CD4-positive, alpha-beta T cell (primary cell): ENCODE data around the gene ZNF592. TPM values are rescaled to one million over a fixed set of nuclear protein-coding genes. Genes with fewer than 3 reads are reported as not detected.

Experiments used
- ATAC-seq: fragments of 200-7000 bp; cut with Tn5 transposase; one replicate; pipeline ENCODE4 v1.10.0; 2022; ENCODE audit warnings: mild to moderate bottlenecking; ENCODE audit not compliant: poor library complexity
- CTCF ChIA-PET: fragments of 350-600 bp; sonication (Branson Sonifier 250); formaldehyde crosslinking; loops from one replicate; lab custom pipeline; 2021; ENCODE audit warnings: antibody characterized with exemption, inconsistent platforms; lab: Charles Lee
- POLR2A ChIA-PET: fragments of 350-600 bp; sonication (Branson Sonifier 250); formaldehyde crosslinking; loops from one replicate; lab custom pipeline; 2021; ENCODE audit warnings: antibody characterized with exemption, inconsistent platforms; lab: Charles Lee
- DNase-seq, 14 experiments: peaks; one replicate each; pipeline ENCODE4 v3.0.0-alpha.2; 2013 to 2020; ENCODE audit warnings: mixed read lengths in 2 of 14
- H3K27ac ChIP-seq, 2 donors: one replicate each; pipeline versions ENCODE4 v1.5.1 to v1.7.0; 2013; ENCODE audit warnings: low read length in 2 of 2, low read depth in 1 of 2, mild to moderate bottlenecking in 1 of 2
- H3K27me3 ChIP-seq, 2 experiments: 1 replicate in 1 of 2; 2 replicates in 1 of 2; pipeline versions ENCODE4 v1.6.1 to v1.7.0; 2013; ENCODE audit warnings: low read length in 2 of 2, control low read depth in 1 of 2, mild to moderate bottlenecking in 1 of 2, moderate library complexity in 1 of 2; ENCODE audit not compliant: insufficient read depth in 2 of 2, control insufficient read depth in 1 of 2
- H3K36me3 ChIP-seq: one replicate; pipeline ENCODE4 v1.6.1; 2013; ENCODE audit warnings: low read length, control low read depth; ENCODE audit not compliant: insufficient read depth
- H3K4me1 ChIP-seq: one replicate; pipeline ENCODE4 v1.6.1; 2013; ENCODE audit warnings: low read length, control low read depth; ENCODE audit not compliant: insufficient read depth
- H3K4me3 ChIP-seq: one replicate; pipeline ENCODE4 v1.5.1; 2013; ENCODE audit warnings: mild to moderate bottlenecking, low read length, moderate library complexity
- H3K9me3 ChIP-seq, 2 experiments: 1 replicate in 1 of 2; 2 replicates in 1 of 2; pipeline versions ENCODE4 v1.6.1 to v1.7.0; 2013; ENCODE audit warnings: low read length in 2 of 2, mild to moderate bottlenecking in 2 of 2, control low read depth in 1 of 2, moderate library complexity in 1 of 2; ENCODE audit not compliant: control insufficient read depth in 1 of 2, insufficient read depth in 1 of 2
- H3K27ac Mint-ChIP-seq: one replicate; pipeline ENCODE4 v1.8.0; 2020; ENCODE audit warnings: mixed read lengths
- H3K27me3 Mint-ChIP-seq: one replicate; pipeline ENCODE4 v1.8.0; 2021; ENCODE audit warnings: mixed read lengths
- H3K36me3 Mint-ChIP-seq: one replicate; pipeline ENCODE4 v1.8.0; 2021; ENCODE audit warnings: low read depth, mixed read lengths
- H3K4me1 Mint-ChIP-seq: one replicate; pipeline ENCODE4 v1.8.0; 2021; ENCODE audit warnings: low read depth, mixed read lengths
- H3K4me3 Mint-ChIP-seq: one replicate; pipeline ENCODE4 v1.8.0; 2020; ENCODE audit warnings: mild to moderate bottlenecking, mixed read lengths
- H3K9me3 Mint-ChIP-seq: one replicate; pipeline ENCODE4 v1.8.0; 2020; ENCODE audit warnings: mixed read lengths
- intact Hi-C, 2 experiments: fragments of 100-400 bp; cut with DNase I in 1 of 2; cut with micrococcal nuclease in 1 of 2; formaldehyde crosslinking; loops; one replicate each; pipeline versions ENCODE4 v1.15.1 to v1.9.0; 2023 to 2025; cut with DNase I, micrococcal nuclease
- total RNA-seq, 174 experiments: library from RNA in 2 of 174; stranded (reverse) in 2 of 174; gene quantifications; one replicate each; pipeline ENCODE4 v1.2.3 and lab custom pipeline; 2021 to 2026
- TF ChIP-seq, protein P1 (sequence below): fragments of 200-600 bp; IDR thresholded peaks from one replicate; pipeline ENCODE4 v1.8.0; 2022; ENCODE audit warnings: antibody characterized with exemption, mild to moderate bottlenecking

ZNF592 gene
- total RNA-seq, 2 experiments from 2014 or later = 37.5 to 38.2 TPM

DNA sequence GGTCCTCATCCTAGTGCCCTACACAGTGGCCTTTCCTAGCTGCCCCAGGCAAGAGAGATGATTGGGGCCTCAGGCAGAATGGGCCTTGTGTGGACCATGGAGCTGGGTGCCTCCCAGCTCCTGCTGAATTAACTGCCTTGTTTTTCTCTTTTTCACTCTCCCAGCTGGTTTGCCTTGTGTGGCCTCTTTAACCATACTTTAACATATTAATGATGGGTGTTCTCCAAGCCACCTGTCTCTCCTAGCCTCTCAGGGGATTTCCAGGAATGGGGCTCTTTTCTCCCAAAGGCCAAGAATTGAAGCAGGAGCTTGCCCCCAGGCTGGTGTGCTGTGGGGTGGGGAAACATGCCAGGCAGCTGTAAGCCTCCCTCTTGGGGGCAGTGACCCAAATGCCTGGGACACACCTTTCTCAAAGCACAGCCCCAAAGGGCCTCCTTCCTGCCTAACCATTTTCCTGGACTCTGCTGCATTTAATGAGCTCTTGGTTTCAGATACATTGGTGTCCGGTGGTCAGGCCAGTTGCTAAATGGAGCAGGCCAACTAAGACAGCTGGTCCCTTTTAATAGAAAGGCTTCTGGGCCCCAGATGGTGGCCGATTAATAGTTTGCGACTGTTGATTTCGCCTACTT, 74.4 kb downstream of the ZNF592 start:
- Mint-ChIP-seq H3K36me3 (no peaks in the 10 kb centered on the region), H3K9me3 (no peaks in the 10 kb centered on the region), H3K4me1 (peaks cover 7% of the 10 kb centered on the region), H3K27ac (no peak overlapping the region), H3K4me3 (no peak overlapping the region), H3K27me3 (peaks cover 4% of the 10 kb centered on the region)
- H3K27ac ChIP-seq = no peak overlapping the region
- CTCF ChIA-PET = no interaction called here
- no peak for ATAC-seq
- intact Hi-C loops = no loop called here
- H3K4me1 ChIP-seq = peaks cover 7% of the 10 kb centered on the region
- H3K9me3 ChIP-seq = no peaks in the 10 kb centered on the region
- no peaks in the 10 kb centered on the region for H3K36me3 ChIP-seq
- POLR2A ChIA-PET = no interaction called here
- no peak overlapping the region for H3K4me3 ChIP-seq
- TF ChIP-seq, protein P1, sequence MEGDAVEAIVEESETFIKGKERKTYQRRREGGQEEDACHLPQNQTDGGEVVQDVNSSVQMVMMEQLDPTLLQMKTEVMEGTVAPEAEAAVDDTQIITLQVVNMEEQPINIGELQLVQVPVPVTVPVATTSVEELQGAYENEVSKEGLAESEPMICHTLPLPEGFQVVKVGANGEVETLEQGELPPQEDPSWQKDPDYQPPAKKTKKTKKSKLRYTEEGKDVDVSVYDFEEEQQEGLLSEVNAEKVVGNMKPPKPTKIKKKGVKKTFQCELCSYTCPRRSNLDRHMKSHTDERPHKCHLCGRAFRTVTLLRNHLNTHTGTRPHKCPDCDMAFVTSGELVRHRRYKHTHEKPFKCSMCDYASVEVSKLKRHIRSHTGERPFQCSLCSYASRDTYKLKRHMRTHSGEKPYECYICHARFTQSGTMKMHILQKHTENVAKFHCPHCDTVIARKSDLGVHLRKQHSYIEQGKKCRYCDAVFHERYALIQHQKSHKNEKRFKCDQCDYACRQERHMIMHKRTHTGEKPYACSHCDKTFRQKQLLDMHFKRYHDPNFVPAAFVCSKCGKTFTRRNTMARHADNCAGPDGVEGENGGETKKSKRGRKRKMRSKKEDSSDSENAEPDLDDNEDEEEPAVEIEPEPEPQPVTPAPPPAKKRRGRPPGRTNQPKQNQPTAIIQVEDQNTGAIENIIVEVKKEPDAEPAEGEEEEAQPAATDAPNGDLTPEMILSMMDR = no peak
- DNase-seq = no peak
- no peaks in the 10 kb centered on the region for H3K27me3 ChIP-seq

DNA sequence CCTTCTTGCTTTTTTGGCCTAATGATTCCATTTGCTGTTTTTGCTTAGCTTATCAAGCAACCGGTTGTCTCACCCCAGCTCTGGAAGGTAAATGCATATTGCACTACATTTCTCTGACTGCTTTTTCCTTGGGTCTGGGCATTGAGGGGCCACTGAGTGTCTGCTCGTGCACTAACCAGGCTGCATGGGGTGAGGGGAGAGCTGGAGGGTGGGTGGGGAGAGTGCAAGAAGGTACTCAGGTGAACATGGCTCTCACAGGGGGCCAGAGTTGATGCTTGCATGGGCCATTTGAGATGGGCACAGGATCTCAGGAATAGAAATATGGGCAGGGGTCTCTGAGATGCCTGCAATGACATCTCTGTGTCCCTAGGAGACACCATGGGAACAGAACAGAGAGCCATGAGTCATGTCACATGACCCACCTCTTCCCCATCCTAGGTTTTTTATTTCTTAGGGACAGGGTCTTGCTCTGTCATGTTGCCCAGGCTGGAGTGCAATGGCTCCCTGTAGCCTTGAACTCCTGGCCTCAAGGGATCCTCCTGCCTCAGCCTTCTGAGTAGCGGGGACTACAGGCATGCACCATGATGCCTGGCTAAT, 75.0 kb downstream of the ZNF592 start:
- no peak overlapping the region for H3K27ac ChIP-seq
- Mint-ChIP-seq H3K27ac (no peak overlapping the region), H3K27me3 (no peaks in the 10 kb centered on the region), H3K36me3 (no peaks in the 10 kb centered on the region), H3K9me3 (no peaks in the 10 kb centered on the region), H3K4me1 (peaks cover 1% of the 10 kb centered on the region), H3K4me3 (no peak overlapping the region)
- H3K27me3 ChIP-seq = no peaks in the 10 kb centered on the region
- TF ChIP-seq, protein P1 = no peak
- no peak overlapping the region for H3K4me3 ChIP-seq
- CTCF ChIA-PET = no interaction called here
- H3K9me3 ChIP-seq = no peaks in the 10 kb centered on the region
- ATAC-seq (no peak), DNase-seq (no peak)
- H3K36me3 ChIP-seq = no peaks in the 10 kb centered on the region
- POLR2A ChIA-PET = no interaction called here
- peaks cover under 1% of the 10 kb centered on the region for H3K4me1 ChIP-seq
- intact Hi-C loops = no loop called here

DNA sequence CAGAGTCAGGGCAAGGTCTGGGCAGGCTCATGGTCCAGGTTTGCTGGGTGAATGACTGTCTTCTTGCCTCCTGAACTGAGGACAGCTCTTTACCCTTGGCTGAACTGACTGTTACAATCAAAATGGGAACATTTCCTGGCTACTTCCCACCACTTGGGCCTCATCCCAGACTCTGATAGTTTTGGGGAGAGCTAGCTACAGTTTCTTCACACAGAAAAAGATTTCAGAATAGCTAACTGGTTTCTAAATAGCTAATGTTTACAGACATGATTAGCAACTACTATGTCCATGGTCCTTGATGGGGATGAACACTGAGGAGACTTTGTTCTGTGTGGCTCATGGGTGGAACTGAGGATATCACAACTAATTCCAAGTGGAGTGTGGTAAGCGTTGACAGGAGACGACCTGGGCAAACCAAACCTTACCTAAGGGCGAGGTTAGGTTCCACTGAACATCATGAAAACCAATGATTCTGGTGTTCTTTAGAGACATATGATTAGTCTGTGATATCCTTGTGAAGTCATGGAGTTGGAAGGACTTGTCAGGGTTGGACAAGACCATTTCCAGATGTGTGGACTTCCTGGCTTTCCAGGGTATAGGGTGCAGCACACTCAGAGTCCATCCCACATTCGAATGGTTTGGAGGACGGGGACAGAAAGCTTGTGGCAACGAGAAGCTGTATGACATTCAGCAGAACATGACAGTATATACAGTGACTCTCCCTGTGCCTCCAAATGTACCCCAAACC, 76.0 kb downstream of the ZNF592 start:
- intact Hi-C loops = no loop called here
- ATAC-seq = no peak
- no peaks in the 10 kb centered on the region for H3K36me3 Mint-ChIP-seq

More for the DNA sequence above, 76.0 kb downstream of the ZNF592 start:
- Mint-ChIP-seq H3K27me3 (no peaks in the 10 kb centered on the region), H3K4me1 (no peaks in the 10 kb centered on the region), H3K4me3 (no peak overlapping the region), H3K27ac (no peak overlapping the region), H3K9me3 (no peaks in the 10 kb centered on the region)
- TF ChIP-seq, protein P1 = no peak
- no peaks in the 10 kb centered on the region for H3K27me3 ChIP-seq
- H3K4me3 ChIP-seq = no peak overlapping the region
- H3K36me3 ChIP-seq = no peaks in the 10 kb centered on the region
- no peak for DNase-seq
- ChIA-PET CTCF (no interaction called here), POLR2A (no interaction called here)
- H3K4me1 ChIP-seq = no peaks in the 10 kb centered on the region
- H3K9me3 ChIP-seq = no peaks in the 10 kb centered on the region
- no peak overlapping the region for H3K27ac ChIP-seq
